Activated CD4-positive, alpha-beta T cell treated with anti-CD3 and anti-CD28 coated beads, Interleukin-2, amount 50 U/mL, for 1 hour (primary cell): Measurements from ENCODE around the gene NPHS2.

Source experiments
- DNase-seq: peaks from one replicate; pipeline ENCODE4 v3.0.0-alpha.2; 2020

NPHS2 gene

DNA sequence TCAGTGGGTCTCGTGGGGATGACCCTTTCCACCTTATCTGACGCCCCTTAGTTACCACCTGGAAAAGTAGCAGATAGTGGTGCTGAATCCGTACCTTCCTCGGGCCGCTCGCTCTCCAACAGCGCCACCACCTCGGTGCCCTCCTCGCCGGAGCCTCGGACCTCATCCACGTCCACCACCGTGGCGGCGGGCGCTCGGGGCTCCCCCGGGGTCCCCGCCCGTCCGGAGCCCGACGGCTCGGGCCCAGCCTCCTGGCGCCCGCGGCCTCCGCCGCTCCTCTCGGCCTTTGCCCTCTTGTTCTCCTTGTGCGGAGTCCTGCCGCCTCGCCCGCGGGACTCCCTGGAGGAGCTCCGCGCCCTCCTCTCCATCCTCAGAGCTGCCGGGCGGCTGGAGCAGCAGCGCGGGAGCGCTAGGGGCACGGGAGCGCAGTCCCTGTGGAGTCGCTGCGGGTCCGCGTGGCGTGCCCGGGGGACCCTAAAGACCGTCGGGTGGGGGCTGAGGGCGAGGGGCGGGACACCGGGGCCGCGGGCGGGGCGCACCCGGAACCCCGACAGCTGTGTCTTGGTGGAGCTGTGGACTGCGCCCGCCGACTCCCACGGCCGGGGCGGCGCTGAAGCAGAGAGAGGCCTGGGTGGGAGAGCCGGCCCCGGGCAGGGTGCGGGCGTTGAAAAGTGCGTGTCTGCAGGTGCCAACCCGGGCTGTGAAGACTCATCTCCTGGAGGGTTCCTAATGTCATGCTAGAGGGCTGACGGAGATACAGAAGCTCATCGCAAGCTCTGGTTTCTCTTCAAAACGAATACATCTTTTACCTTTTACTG lies at the start of gene NPHS2:
TSS of gene NPHS2 (minus strand) at position 452 of the 818 bp plus-strand sequence. CDS start at position 368, 84 bp downstream.
- DNase-seq = no peak

DNA sequence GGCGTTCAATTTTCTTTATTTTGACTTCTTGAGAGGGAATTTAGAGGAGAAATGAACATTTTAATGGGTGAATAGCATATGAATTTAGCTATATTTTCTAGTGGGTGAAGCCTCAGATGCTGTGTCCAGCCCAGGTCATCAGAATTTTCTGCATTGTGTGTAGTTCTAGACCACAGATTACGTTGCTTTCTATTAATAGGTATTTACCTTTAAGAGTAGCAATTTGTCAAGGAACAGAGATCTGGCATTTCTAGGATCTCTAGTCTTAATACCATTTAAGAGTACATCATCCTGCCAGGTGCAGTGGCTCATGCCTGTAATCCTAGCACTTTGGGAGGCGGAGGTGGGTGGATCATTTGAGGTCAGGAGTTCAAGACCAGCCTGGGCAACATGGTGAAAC lies 36.6 kb upstream of the NPHS2 start:
- DNase-seq = no peak

- no peak for DNase-seq
These were observed 25.3 kb upstream of the NPHS2 start for GRCh38 chr1:179601093-179601492.

- no peak for DNase-seq
These were observed 24.0 kb upstream of the NPHS2 start for GRCh38 chr1:179599623-179600249.

DNA sequence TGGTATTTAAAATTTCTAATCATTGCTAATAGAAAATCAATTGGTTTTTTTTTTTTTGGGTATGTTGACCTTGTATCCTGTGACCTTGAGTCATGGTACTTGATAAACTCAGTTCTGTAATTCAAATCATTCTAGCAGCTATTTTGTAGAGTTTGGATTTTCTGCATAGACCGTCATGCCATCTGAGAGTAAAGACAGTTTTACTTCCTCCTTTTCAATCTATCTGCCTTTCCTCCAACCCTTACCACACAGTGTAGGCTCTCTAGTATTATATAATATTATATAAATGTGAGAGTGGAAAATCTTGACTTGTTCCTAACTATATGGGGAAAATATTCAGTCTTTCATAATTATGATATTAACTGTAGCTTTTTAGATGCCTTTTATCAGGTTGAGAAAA lies 22.9 kb upstream of the NPHS2 start:
- DNase-seq = no peak

DNA sequence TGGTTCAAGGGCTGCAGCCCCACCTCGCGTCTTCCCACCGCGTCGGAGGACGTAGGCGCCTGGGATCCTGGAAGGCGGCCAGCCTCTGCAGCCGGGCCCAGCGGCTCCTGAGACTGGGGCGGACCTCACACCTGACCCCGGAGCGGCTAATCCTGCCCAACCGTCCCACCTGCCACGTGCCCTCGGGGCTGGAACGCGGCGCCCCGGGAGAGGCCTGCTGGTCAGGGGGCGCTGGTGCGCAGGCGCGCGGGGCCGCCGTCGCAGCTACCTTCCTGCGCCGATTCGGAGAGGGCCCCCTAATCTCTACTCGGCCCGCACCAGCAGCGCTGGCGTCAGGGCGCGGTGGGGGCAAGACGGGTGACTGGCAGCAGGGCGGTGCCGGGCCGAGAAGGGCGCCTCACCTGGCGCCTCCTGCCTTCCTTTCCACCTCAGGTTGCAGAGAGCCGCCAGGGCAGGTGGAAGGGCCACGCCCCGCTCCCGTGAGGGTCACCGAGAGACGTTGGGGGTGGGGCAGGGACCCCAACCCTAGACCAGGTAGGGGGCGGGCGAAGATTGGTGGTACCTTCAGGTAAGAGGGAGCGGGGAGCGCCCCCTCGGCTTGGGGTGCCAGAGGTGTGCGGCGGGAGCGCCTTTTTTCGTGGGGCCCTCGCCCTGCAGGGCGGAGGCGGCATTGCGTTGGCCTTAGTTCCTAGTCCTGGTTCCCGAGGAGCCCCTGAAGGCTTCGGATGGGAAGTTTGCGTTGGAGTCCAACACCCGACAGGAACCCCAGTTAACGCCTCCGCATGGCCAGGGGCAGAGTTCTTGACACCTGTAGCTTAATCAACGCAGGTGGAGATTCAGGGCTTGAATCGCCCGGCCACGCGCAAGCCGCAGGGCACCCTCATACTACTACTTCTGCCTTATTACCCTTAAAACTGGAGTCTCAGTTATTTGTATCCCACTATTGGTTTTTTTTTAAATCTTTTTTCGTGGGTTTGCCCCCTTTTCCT lies 16.1 kb upstream of the NPHS2 start, which contains the start of gene TDRD5:
TSS of gene TDRD5 (plus strand) at position 241 of the 989 bp plus-strand sequence. CDS start 784 bp downstream, outside the sequence.
- no peak for DNase-seq

DNA sequence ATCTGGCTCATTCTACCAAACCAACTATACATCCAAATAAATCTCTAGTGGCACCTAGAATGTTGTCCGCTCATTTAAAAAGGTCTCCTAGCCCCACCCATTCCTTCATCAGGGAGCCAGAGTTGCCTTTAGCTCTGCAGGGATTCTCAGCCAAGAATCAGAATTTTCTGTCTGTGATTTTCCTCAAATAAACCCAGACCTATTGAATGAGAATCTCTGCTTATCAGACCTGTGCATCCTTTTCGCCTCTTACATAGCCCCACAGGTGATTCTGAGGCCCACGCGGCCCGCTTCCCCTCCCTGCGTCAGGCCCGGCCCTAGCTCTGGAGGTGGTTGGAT lies 15.5 kb upstream of the NPHS2 start:
- no peak for DNase-seq

GRCh38 chr1:179590671-179591070 lies 14.9 kb upstream of the NPHS2 start:
- DNase-seq = no peak

DNA sequence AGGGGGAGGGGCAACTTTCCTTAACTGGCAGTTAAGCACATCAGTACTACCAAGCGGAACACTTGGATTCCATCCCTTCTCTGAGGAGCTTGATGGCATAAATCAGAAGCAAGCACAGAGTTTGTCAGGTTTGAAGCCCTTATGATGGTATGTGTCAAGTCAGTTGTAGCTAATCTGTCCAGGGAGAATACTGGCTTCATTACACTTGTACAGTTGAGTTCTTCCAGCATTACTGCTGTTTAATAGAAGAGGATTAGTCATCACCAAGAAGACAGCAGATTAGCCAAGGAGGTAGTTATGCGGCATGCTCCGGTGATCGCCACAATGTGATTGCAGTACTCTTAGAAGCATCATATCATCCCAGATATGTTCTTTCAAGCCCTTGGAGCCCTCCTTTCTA lies 13.8 kb upstream of the NPHS2 start:
- no peak for DNase-seq

DNA sequence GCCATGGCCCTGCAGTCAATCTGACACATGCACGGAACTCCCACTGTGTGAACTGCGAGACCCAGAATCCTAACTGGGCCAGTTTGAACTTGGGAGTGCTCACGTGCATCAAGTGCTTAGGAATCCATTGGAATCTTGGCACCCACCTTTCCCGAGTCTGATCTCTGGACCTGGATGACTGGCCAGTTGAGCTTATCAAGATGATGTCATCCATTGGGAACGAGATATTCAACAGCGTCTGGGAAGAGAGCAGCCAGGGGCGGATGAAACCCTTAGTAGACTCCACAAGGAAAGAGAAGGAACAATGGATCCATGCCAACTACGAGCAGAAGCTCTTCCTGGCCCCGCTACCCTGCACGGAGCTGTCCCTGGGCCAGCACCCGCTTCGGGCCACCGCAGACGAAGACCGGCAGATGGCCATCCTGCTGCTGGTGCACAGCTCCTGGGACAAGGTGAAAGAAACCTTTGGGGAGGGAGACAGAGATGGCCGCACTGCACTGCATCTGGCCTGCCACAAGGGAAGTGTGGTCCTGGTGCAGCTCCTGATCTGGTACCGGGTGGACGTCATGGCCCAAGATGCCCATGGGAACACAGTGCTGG lies 12.8 kb upstream of the NPHS2 start:
- DNase-seq = no peak

GRCh38 chr1:179587336-179587735 lies 11.6 kb upstream of the NPHS2 start:
- DNase-seq = no peak

DNA sequence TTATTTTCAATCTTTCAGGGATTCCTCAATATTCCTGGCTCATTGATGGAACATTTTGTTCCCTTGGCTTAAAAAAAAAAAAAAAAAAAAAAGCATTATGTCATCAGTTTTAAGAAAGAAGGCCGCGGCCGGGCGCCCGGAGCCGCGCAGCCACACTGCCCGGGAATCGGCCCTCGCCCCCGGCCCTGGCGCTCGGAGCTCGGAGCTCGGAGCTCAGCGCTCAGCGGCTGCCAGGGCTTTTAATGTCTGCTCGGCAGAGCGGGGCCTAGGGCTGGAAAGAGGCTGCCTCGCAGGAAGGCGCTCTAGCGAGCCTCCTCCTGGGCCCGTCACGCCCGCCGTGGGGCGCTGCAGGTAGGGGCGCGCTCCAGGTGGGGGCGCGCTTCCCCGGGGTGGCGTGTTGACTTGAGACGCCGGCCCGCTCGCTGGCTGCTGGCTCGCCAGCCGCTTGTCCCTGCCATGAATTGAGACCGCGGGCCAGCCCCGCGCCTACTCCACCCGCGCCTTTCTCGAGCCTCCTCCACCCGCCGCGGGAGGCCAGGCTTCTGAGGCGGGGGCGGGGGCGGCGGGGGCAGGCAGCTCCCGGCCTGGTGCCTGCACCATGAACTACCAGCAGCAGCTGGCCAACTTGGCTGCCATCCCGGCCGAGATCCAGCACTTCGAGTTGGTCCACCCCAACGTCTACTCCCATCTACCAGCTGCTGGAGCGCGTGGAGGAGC lies 10.5 kb upstream of the NPHS2 start:
- DNase-seq = no peak

GRCh38 chr1:179583771-179584320 lies 8.1 kb upstream of the NPHS2 start:
- DNase-seq = no peak

GRCh38 chr1:179576509-179576908 lies 761 bp upstream of the NPHS2 start:
- no peak for DNase-seq

- no peak for DNase-seq
These were observed 17.7 kb downstream of the NPHS2 start for GRCh38 chr1:179558078-179558477.

DNA sequence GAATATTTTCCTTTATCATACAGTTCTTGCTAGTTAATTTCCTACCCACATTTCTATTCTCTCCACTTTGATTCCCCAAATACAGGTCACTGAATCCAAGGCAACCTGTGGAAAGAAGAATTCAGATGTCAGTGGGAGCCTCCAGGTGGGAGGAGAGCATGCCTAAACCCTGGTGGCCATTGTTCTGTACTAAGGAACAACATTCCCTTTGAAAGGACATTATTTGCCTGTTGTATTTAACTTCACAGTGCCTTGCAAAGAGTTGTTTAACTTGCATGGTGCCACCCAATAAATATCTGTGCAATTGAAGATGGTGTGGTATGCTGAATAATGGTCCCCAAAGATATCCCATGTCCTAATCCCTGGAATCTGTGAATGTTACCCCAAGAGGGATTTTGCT lies 21.3 kb downstream of the NPHS2 start:
- no peak for DNase-seq

DNA sequence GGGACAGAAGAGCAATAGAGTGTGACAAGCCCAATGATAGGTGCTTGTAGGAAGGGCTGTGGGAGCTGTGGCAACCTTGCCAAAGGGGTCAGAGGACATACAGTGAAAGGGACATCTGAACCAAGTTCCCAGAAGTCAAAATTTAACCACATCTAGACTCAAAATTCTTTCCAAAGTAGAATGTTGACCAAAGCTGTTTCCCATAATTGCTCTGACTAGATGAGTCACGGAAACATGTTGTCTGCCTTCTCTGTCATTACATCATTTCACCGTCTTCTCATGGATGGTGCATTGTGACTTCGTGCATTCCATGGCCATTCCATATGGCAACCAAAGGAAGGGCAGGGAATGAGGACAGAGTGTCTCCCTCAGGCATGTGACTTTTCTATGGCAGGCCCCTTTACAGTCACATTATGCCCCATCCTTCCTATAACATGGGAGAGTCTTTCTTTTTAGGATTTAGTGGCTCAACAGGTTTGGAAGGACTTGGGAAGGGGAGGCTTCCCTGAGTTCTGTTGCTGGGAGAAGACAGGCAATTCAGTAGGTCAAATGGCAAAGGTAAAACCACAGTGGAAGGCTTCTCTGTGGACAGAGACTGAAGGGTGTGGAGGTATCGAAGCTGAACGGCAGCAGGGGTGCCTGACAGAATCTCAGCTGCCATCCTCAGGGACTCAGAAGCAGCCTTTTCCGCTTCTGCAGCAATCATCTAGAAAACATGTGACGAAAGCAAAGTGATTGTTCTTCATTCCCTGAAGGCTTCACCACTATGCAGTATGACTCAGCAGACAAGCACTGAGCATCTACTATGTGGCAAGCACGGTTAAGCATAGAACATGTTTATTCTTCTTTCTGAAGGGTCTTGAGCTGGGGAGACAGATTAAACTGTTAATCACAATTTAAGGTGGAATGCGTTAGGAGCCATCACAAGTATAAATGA lies 24.7 kb downstream of the NPHS2 start:
- no peak for DNase-seq

DNA sequence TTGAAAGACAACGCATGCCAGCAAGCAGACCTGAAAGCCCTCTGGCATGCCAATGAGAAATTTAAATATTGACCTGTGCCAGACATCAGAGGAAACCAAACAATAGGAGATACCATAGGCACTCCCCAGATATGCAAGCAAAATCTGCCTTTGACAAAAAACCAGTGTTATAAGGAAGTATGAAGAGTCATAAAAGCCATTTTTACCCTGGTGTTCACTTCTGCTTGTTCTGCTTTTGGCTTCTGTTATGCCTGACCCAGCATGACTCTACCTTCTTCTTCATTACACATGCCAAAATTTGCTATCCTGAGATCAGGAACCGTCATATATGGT lies 26.4 kb downstream of the NPHS2 start:
- no peak for DNase-seq

GRCh38 chr1:179548666-179549367 lies 26.9 kb downstream of the NPHS2 start:
- DNase-seq = no peak

DNA sequence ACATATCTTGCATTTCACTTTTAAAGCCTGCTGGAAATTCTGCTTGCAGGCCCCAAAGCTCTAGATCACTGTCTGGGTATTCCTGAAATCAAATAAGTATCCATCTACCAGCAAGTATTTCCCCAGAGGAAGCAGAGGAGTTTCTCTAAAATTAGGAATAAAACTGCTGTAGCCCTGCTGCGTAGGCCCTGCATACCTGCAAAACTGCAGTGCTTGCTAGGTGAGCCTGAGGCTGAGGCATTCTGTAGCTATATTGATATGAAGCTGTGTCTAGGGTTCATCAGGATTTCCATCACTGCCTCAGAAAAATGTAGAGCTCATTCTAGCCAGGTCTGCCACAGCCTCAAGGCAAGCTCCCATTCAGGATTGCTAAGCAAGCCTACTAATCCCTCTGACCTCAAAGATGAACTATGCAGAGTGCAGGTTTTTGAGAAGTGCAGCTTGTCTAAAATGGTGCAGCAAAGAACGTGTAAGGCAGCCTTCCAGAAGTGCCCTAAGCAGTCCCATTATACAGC lies 28.7 kb downstream of the NPHS2 start:
- DNase-seq = no peak
